ENCODE results near the gene FHL1. TPM values are rescaled to one million over a fixed set of nuclear protein-coding genes. Genes with fewer than 3 reads are reported as not detected.

FHL1 gene
- total and polyA plus RNA-seq, 12 donors, result 367 to 3,919 (median 2,586) TPM

- H3K36me3 ChIP-seq, result no peaks in the 10 kb centered on the region
- H3K4me1 ChIP-seq, result peaks cover 0 to 19% (median 5%) of the 10 kb centered on the region in 9 donors
- TF ChIP-seq, protein P1, sequence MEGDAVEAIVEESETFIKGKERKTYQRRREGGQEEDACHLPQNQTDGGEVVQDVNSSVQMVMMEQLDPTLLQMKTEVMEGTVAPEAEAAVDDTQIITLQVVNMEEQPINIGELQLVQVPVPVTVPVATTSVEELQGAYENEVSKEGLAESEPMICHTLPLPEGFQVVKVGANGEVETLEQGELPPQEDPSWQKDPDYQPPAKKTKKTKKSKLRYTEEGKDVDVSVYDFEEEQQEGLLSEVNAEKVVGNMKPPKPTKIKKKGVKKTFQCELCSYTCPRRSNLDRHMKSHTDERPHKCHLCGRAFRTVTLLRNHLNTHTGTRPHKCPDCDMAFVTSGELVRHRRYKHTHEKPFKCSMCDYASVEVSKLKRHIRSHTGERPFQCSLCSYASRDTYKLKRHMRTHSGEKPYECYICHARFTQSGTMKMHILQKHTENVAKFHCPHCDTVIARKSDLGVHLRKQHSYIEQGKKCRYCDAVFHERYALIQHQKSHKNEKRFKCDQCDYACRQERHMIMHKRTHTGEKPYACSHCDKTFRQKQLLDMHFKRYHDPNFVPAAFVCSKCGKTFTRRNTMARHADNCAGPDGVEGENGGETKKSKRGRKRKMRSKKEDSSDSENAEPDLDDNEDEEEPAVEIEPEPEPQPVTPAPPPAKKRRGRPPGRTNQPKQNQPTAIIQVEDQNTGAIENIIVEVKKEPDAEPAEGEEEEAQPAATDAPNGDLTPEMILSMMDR (IDR thresholded peaks at IDR 0.05), result no peak
- ATAC-seq (peak in 2 of 8 donors; percentile 71 to 73), DNase-seq (no peak)
- WGBS, 2 donors, result 35 to 39% methylated on average over 6 of the region's 6 CpGs
- peak overlapping the region in 9 of 10 donors; percentile 40 to 88 (median 79) for H3K27ac ChIP-seq
- H3K27me3 ChIP-seq, result peaks cover 0 to 5% (median 0%) of the 10 kb centered on the region in 7 donors
- no peaks in the 10 kb centered on the region for H3K9me3 ChIP-seq
- H3K4me3 ChIP-seq, result no peak overlapping the region
- intact Hi-C loops (cut with DNase I), result no loop called here
Measured at GRCh38 chrX:136126371-136126770, 21.0 kb upstream of the FHL1 start.

- H3K4me3 ChIP-seq, result no peak overlapping the region
- DNase-seq (no peak), ATAC-seq (peak in 6 of 8 donors; percentile 77 to 91 (median 83))
- no peaks in the 10 kb centered on the region for H3K9me3 ChIP-seq
- no peaks in the 10 kb centered on the region for H3K36me3 ChIP-seq
- H3K27ac ChIP-seq, result peak overlapping the region; percentile 63 to 88 (median 80)
- TF ChIP-seq, protein P1 (IDR thresholded peaks at IDR 0.05), result no peak
- intact Hi-C loops (cut with DNase I), result no loop called here
- H3K4me1 ChIP-seq, result peaks cover 0 to 19% (median 5%) of the 10 kb centered on the region in 9 donors
- WGBS, 2 donors, result 17 to 33% methylated on average over 3 of the region's 3 CpGs
- peaks cover 0 to 2% (median 0%) of the 10 kb centered on the region in 7 donors for H3K27me3 ChIP-seq
Measured at GRCh38 chrX:136126872-136127406, 20.4 kb upstream of the FHL1 start.

DNA sequence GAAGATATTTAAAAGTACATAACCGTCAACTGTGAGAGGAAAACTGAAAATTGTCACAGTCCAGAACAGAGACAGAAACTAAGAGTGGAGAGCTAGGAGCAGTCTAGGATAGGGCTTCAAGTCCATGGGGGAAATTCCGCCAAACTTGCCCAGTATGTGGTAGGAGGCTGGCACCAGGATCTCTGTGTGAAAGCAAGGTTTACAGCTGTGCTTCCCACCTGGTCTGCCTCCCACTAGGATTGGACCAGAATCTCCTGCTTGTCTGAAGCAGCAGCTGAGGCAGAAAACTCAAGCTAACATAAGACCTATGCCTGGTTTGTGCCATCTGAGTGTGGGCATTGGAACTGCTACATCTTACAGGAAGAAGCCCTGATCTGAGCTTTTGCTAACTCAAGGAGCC lies 18.6 kb upstream of the FHL1 start:
- Histone ChIP-seq H3K4me1 (peaks cover 0 to 19% (median 5%) of the 10 kb centered on the region in 9 donors), H3K36me3 (no peaks in the 10 kb centered on the region), H3K27me3 (no peaks in the 10 kb centered on the region), H3K4me3 (no peak overlapping the region), H3K27ac (peak overlapping the region in 1 of 10 donors; percentile 88), H3K9me3 (no peaks in the 10 kb centered on the region)
- DNase-seq (no peak), ATAC-seq (no peak)
- TF ChIP-seq, protein P1 (IDR thresholded peaks at IDR 0.05), result no peak
- WGBS, 2 donors, result 91 to 92% methylated on average over 2 of the region's 2 CpGs
- intact Hi-C loops (cut with DNase I), result no loop called here

GRCh38 chrX:136130931-136131833 lies 16.2 kb upstream of the FHL1 start:
- ATAC-seq, result peak in 1 of 8 donors; percentile 58
- H3K27ac ChIP-seq, result no peak overlapping the region

More at GRCh38 chrX:136130931-136131833, 16.2 kb upstream of the FHL1 start:
- no peak for DNase-seq
- H3K36me3 ChIP-seq, result no peaks in the 10 kb centered on the region
- H3K4me3 ChIP-seq, result no peak overlapping the region
- H3K27me3 ChIP-seq, result no peaks in the 10 kb centered on the region
- TF ChIP-seq, protein P1 (IDR thresholded peaks at IDR 0.05), result no peak
- peaks cover 0 to 17% (median 5%) of the 10 kb centered on the region in 9 donors for H3K4me1 ChIP-seq
- intact Hi-C loops (cut with DNase I), result no loop called here
- WGBS, 2 donors, result 78 to 89% methylated on average over 6 of the region's 6 CpGs
- no peaks in the 10 kb centered on the region for H3K9me3 ChIP-seq

Data from heart right ventricle (tissue), 16 donors.